SK-N-SH treated with all-trans-retinoic acid at 6 μM for 48 hours (cell line): ENCODE measurements around the gene RTN1.

Source experiments
- CSRNP3 ChIP-seq: fragments of 250-450 bp; sonication (Bioruptor Pico); IDR thresholded peaks from 2 replicates; pipeline ENCODE4 v1.5.1; 2021; ENCODE audit warnings: mild to moderate bottlenecking, moderate library complexity
- OSR1 ChIP-seq: fragments of 250-450 bp; sonication (Bioruptor Pico); IDR thresholded peaks from 2 replicates; pipeline ENCODE4 v1.8.0; 2022; ENCODE audit warnings: moderate library complexity, mild to moderate bottlenecking, inconsistent platforms
- ZFP30 ChIP-seq: fragments of 450-650 bp; formaldehyde crosslinking; IDR thresholded peaks from 2 replicates; pipeline ENCODE4 v1.5.0; 2022; ENCODE audit warnings: mild to moderate bottlenecking, moderate library complexity
- TF ChIP-seq, protein P1 (sequence below): fragments of 250-450 bp; sonication (Bioruptor Pico); IDR thresholded peaks from 2 replicates; pipeline ENCODE4 v1.5.1; 2020; ENCODE audit warnings: low read depth, mild to moderate bottlenecking, moderate library complexity

- TF ChIP-seq, protein P1, sequence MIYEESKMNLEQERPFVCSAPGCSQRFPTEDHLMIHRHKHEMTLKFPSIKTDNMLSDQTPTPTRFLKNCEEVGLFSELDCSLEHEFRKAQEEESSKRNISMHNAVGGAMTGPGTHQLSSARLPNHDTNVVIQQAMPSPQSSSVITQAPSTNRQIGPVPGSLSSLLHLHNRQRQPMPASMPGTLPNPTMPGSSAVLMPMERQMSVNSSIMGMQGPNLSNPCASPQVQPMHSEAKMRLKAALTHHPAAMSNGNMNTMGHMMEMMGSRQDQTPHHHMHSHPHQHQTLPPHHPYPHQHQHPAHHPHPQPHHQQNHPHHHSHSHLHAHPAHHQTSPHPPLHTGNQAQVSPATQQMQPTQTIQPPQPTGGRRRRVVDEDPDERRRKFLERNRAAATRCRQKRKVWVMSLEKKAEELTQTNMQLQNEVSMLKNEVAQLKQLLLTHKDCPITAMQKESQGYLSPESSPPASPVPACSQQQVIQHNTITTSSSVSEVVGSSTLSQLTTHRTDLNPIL = no peak
- TF ChIP-seq CSRNP3 (no peak), ZFP30 (CRISPR knock-in tag) (no peak), OSR1 (no peak)
Measured at GRCh38 chr14:59919570-59920377, 49.2 kb upstream of the RTN1 start, which contains the start of gene LRRC9.
